ENCODE results near the gene CROCC. TPM values are rescaled to one million over a fixed set of nuclear protein-coding genes. Genes with fewer than 3 reads are reported as not detected.

The CROCC gene
- total RNA-seq, 2 experiments from 2014 or later, result 27.7 to 28.5 TPM

- peak overlapping the region; percentile 30 for H3K4me3 Mint-ChIP-seq
- POLR2A ChIA-PET, result interaction anchor here (0.7 to 2.2 kb wide), 3 partner anchors 11 to 1225 kb away, joined by 3 to 8 read pairs (median 3); partner anchors contain the start of gene RNU1-1
- intact Hi-C loops (cut with micrococcal nuclease), result no loop called here
- peak; percentile 25 for DNase-seq
- TF ChIP-seq CTCF (IDR thresholded peaks at IDR 0.05), result no peak
- no peak for ATAC-seq
- H3K36me3 Mint-ChIP-seq (ENCODE audit: low read depth), result no peaks in the 10 kb centered on the region
- CTCF ChIA-PET, result no interaction called here
- no peaks in the 10 kb centered on the region for H3K9me3 Mint-ChIP-seq
- H3K27ac Mint-ChIP-seq, result no peak overlapping the region
- peaks cover 28% of the 10 kb centered on the region for H3K4me1 Mint-ChIP-seq (ENCODE audit: low read depth)
- H3K27me3 Mint-ChIP-seq, result no peaks in the 10 kb centered on the region
Measured at GRCh38 chr1:16903054-16903453, 18.7 kb upstream of the CROCC start.

GRCh38 chr1:16903458-16903796, 18.3 kb upstream of the CROCC start:
- H3K36me3 Mint-ChIP-seq (ENCODE audit: low read depth), result no peaks in the 10 kb centered on the region
- H3K27ac Mint-ChIP-seq, result no peak overlapping the region
- H3K27me3 Mint-ChIP-seq, result no peaks in the 10 kb centered on the region
- DNase-seq, result no peak
- no peaks in the 10 kb centered on the region for H3K9me3 Mint-ChIP-seq
- intact Hi-C loops (cut with micrococcal nuclease), result no loop called here
- no peak for TF ChIP-seq CTCF (IDR thresholded peaks at IDR 0.05)
- ATAC-seq, result no peak
- CTCF ChIA-PET, result no interaction called here
- POLR2A ChIA-PET, result interaction anchor here (0.8 to 2.2 kb wide), 2 partner anchors 390 to 1224 kb away, joined by 3 to 8 read pairs; partner anchors contain the start of gene RNU1-1
- H3K4me3 Mint-ChIP-seq, result no peak overlapping the region
- peaks cover 27% of the 10 kb centered on the region for H3K4me1 Mint-ChIP-seq (ENCODE audit: low read depth)

GRCh38 chr1:16904560-16905109, 17.1 kb upstream of the CROCC start:
- intact Hi-C loops (cut with micrococcal nuclease), result no loop called here
- ChIA-PET POLR2A (interaction anchor here (0.6 to 2.2 kb wide), 11 partner anchors 8 to 284 kb away, joined by 3 to 14 read pairs (median 5); partner anchors contain the start of genes CROCC, RNU1-2 and SDHB), CTCF (interaction anchor here (1.0 kb wide), 1 partner anchor 17 kb away, joined by 4 read pairs; the partner anchor contains the start of gene CROCC)
- Mint-ChIP-seq H3K27ac (no peak overlapping the region), H3K4me1 (ENCODE audit: low read depth) (peaks cover 27% of the 10 kb centered on the region), H3K27me3 (no peaks in the 10 kb centered on the region), H3K36me3 (ENCODE audit: low read depth) (no peaks in the 10 kb centered on the region), H3K9me3 (no peaks in the 10 kb centered on the region), H3K4me3 (no peak overlapping the region)
- DNase-seq, result peak; percentile 98
- no peak for TF ChIP-seq CTCF (IDR thresholded peaks at IDR 0.05)
- ATAC-seq, result peak; percentile 95

GRCh38 chr1:16905110-16905867, 16.4 kb upstream of the CROCC start:
- DNase-seq, result peak; percentile 51
- peaks cover 27% of the 10 kb centered on the region for H3K4me1 Mint-ChIP-seq (ENCODE audit: low read depth)
- TF ChIP-seq CTCF (IDR thresholded peaks at IDR 0.05), result no peak
- no peaks in the 10 kb centered on the region for H3K36me3 Mint-ChIP-seq (ENCODE audit: low read depth)
- no peaks in the 10 kb centered on the region for H3K9me3 Mint-ChIP-seq
- ChIA-PET CTCF (interaction anchor here (1.0 kb wide), 1 partner anchor 16 kb away, joined by 4 read pairs; the partner anchor contains the start of gene CROCC), POLR2A (interaction anchor here (0.6 to 2.2 kb wide), 13 partner anchors 9 to 392 kb away, joined by 3 to 14 read pairs (median 5); partner anchors contain the start of genes CROCC, RNU1-2 and SDHB)
- no peak overlapping the region for H3K4me3 Mint-ChIP-seq
- intact Hi-C loops (cut with micrococcal nuclease), result no loop called here
- H3K27ac Mint-ChIP-seq, result no peak overlapping the region
- H3K27me3 Mint-ChIP-seq, result no peaks in the 10 kb centered on the region
- peak; percentile 74 for ATAC-seq
